Measurements from ENCODE around the gene LAMTOR5. TPM values are rescaled to one million over a fixed set of nuclear protein-coding genes. Genes with fewer than 3 reads are reported as not detected.
A peak's percentile ranks its signal among the peaks of the same experiment; 100 is the strongest.

LAMTOR5 gene
- total and polyA plus RNA-seq, 7 experiments from 2014 or later = 63.3 to 238 (median 87.5) TPM

GRCh38 chr1:110430901-110431300 lies 23.4 kb upstream of the LAMTOR5 start:
- no peak overlapping the region for H3K4me3 Mint-ChIP-seq
- peaks cover 0 to 1% (median 0%) of the 10 kb centered on the region in 11 donors for H3K9me3 Mint-ChIP-seq
- H3K4me3 ChIP-seq (ENCODE audit: low read length) = no peak overlapping the region

GRCh38 chr1:110430366-110430765 lies 22.9 kb upstream of the LAMTOR5 start:
- Mint-ChIP-seq H3K27me3 (peaks cover 6 to 30% (median 18%) of the 10 kb centered on the region in 5 donors), H3K27ac (no peak overlapping the region), H3K4me1 (peaks cover 0 to 4% (median 0%) of the 10 kb centered on the region in 7 donors), H3K9me3 (peaks cover 0 to 1% (median 0%) of the 10 kb centered on the region in 11 donors), H3K36me3 (no peaks in the 10 kb centered on the region), H3K4me3 (no peak overlapping the region)
- POLR2A ChIA-PET = no interaction called here
- Histone ChIP-seq H3K27me3 (ENCODE audit: control insufficient read depth in 2 of 2, insufficient read depth in 2 of 2, low read length in 2 of 2) (no peaks in the 10 kb centered on the region), H3K36me3 (ENCODE audit: control insufficient read depth in 2 of 3, insufficient read depth in 3 of 3, low read length in 3 of 3) (no peaks in the 10 kb centered on the region), H3K4me3 (ENCODE audit: low read length) (no peak overlapping the region), H3K4me1 (ENCODE audit: control insufficient read depth in 2 of 2, insufficient read depth in 2 of 2, low read length in 2 of 2) (no peaks in the 10 kb centered on the region), H3K27ac (ENCODE audit: low read depth, low read length) (no peak overlapping the region), H3K9me3 (ENCODE audit: control insufficient read depth in 2 of 3, low read length in 3 of 3) (no peaks in the 10 kb centered on the region)
- CTCF ChIA-PET = no interaction called here
- no peak for ATAC-seq
- no peak for DNase-seq
- intact Hi-C loops (cut with micrococcal nuclease) = no loop called here

More at GRCh38 chr1:110430901-110431300, 23.4 kb upstream of the LAMTOR5 start:
- Histone ChIP-seq H3K4me1 (ENCODE audit: control insufficient read depth in 2 of 2, insufficient read depth in 2 of 2, low read length in 2 of 2) (no peaks in the 10 kb centered on the region), H3K36me3 (ENCODE audit: control insufficient read depth in 2 of 3, insufficient read depth in 3 of 3, low read length in 3 of 3) (no peaks in the 10 kb centered on the region), H3K9me3 (ENCODE audit: control insufficient read depth in 2 of 3, low read length in 3 of 3) (no peaks in the 10 kb centered on the region), H3K27ac (ENCODE audit: low read depth, low read length) (no peak overlapping the region), H3K27me3 (ENCODE audit: control insufficient read depth in 2 of 2, insufficient read depth in 2 of 2, low read length in 2 of 2) (no peaks in the 10 kb centered on the region)
- Mint-ChIP-seq H3K27me3 (peaks cover 6 to 30% (median 18%) of the 10 kb centered on the region in 5 donors), H3K4me1 (peaks cover 0 to 4% (median 0%) of the 10 kb centered on the region in 7 donors), H3K36me3 (no peaks in the 10 kb centered on the region), H3K27ac (no peak overlapping the region)
- POLR2A ChIA-PET = no interaction called here
- intact Hi-C loops (cut with micrococcal nuclease) = no loop called here
- DNase-seq (no peak), ATAC-seq (no peak)
- CTCF ChIA-PET = no interaction called here

GRCh38 chr1:110428946-110429345 lies 21.5 kb upstream of the LAMTOR5 start:
- no peaks in the 10 kb centered on the region for H3K27me3 ChIP-seq (ENCODE audit: control insufficient read depth in 2 of 2, insufficient read depth in 2 of 2, low read length in 2 of 2)
- peaks cover 0 to 1% (median 0%) of the 10 kb centered on the region in 11 donors for H3K9me3 Mint-ChIP-seq
- DNase-seq (no peak), ATAC-seq (no peak)
- no peaks in the 10 kb centered on the region for H3K36me3 Mint-ChIP-seq
- no peak overlapping the region for H3K27ac ChIP-seq (ENCODE audit: low read depth, low read length)
- no peaks in the 10 kb centered on the region for H3K36me3 ChIP-seq (ENCODE audit: control insufficient read depth in 2 of 3, insufficient read depth in 3 of 3, low read length in 3 of 3)
- H3K9me3 ChIP-seq (ENCODE audit: control insufficient read depth in 2 of 3, low read length in 3 of 3) = no peaks in the 10 kb centered on the region
- POLR2A ChIA-PET = interaction anchor here (0.6 kb wide), 1 partner anchor 22 kb away, joined by 7 read pairs; no protein-coding TSS in a partner anchor
- intact Hi-C loops (cut with micrococcal nuclease) = no loop called here
- H3K4me3 ChIP-seq (ENCODE audit: low read length) = no peak overlapping the region
- H3K4me1 ChIP-seq (ENCODE audit: control insufficient read depth in 2 of 2, insufficient read depth in 2 of 2, low read length in 2 of 2) = no peaks in the 10 kb centered on the region
- H3K4me3 Mint-ChIP-seq = no peak overlapping the region
- CTCF ChIA-PET = interaction anchor here (0.7 kb wide), 1 partner anchor 375 kb away, joined by 5 read pairs; no protein-coding TSS in a partner anchor
- H3K27me3 Mint-ChIP-seq = peaks cover 6 to 29% (median 20%) of the 10 kb centered on the region in 5 donors
- peaks cover 0 to 6% (median 0%) of the 10 kb centered on the region in 7 donors for H3K4me1 Mint-ChIP-seq
- no peak overlapping the region for H3K27ac Mint-ChIP-seq

GRCh38 chr1:110426854-110427253 lies 19.4 kb upstream of the LAMTOR5 start:
- Histone ChIP-seq H3K4me3 (ENCODE audit: low read length) (no peak overlapping the region), H3K27ac (ENCODE audit: low read depth, low read length) (no peak overlapping the region), H3K4me1 (ENCODE audit: control insufficient read depth in 2 of 2, insufficient read depth in 2 of 2, low read length in 2 of 2) (no peaks in the 10 kb centered on the region), H3K36me3 (ENCODE audit: control insufficient read depth in 2 of 3, insufficient read depth in 3 of 3, low read length in 3 of 3) (no peaks in the 10 kb centered on the region), H3K27me3 (ENCODE audit: control insufficient read depth in 2 of 2, insufficient read depth in 2 of 2, low read length in 2 of 2) (no peaks in the 10 kb centered on the region), H3K9me3 (ENCODE audit: control insufficient read depth in 2 of 3, low read length in 3 of 3) (no peaks in the 10 kb centered on the region)
- H3K27ac Mint-ChIP-seq = peak overlapping the region in 1 of 9 donors; percentile 21
- no peaks in the 10 kb centered on the region for H3K36me3 Mint-ChIP-seq
- no peak for ATAC-seq
- peaks cover 6 to 28% (median 19%) of the 10 kb centered on the region in 5 donors for H3K27me3 Mint-ChIP-seq
- POLR2A ChIA-PET = no interaction called here
- H3K9me3 Mint-ChIP-seq = peaks cover 0 to 1% (median 0%) of the 10 kb centered on the region in 11 donors
- peaks cover 0 to 7% (median 0%) of the 10 kb centered on the region in 7 donors for H3K4me1 Mint-ChIP-seq
- no peak for DNase-seq
- no peak overlapping the region for H3K4me3 Mint-ChIP-seq
- intact Hi-C loops (cut with micrococcal nuclease) = no loop called here
- CTCF ChIA-PET = no interaction called here

- Histone ChIP-seq H3K27ac (ENCODE audit: low read depth, low read length) (no peak overlapping the region), H3K9me3 (ENCODE audit: control insufficient read depth in 2 of 3, low read length in 3 of 3) (no peaks in the 10 kb centered on the region), H3K36me3 (ENCODE audit: control insufficient read depth in 2 of 3, insufficient read depth in 3 of 3, low read length in 3 of 3) (no peaks in the 10 kb centered on the region), H3K27me3 (ENCODE audit: control insufficient read depth in 2 of 2, insufficient read depth in 2 of 2, low read length in 2 of 2) (no peaks in the 10 kb centered on the region), H3K4me3 (ENCODE audit: low read length) (no peak overlapping the region), H3K4me1 (ENCODE audit: control insufficient read depth in 2 of 2, insufficient read depth in 2 of 2, low read length in 2 of 2) (no peaks in the 10 kb centered on the region)
- ATAC-seq = no peak
- Mint-ChIP-seq H3K4me1 (peaks cover 0 to 13% (median 0%) of the 10 kb centered on the region in 7 donors), H3K27ac (peak overlapping the region in 1 of 9 donors; percentile 17), H3K36me3 (no peaks in the 10 kb centered on the region), H3K9me3 (peaks cover 0 to 4% (median 0%) of the 10 kb centered on the region in 11 donors), H3K4me3 (no peak overlapping the region), H3K27me3 (peaks cover 1 to 19% (median 12%) of the 10 kb centered on the region in 5 donors)
- no peak for DNase-seq
- ChIA-PET POLR2A (no interaction called here), CTCF (no interaction called here)
- intact Hi-C loops (cut with micrococcal nuclease) = no loop called here
These were observed 18.2 kb upstream of the LAMTOR5 start for GRCh38 chr1:110425612-110426152.

GRCh38 chr1:110424699-110425611 lies 17.5 kb upstream of the LAMTOR5 start:
- CTCF ChIA-PET = no interaction called here
- H3K27ac Mint-ChIP-seq = peak overlapping the region in 1 of 9 donors; percentile 17
- Histone ChIP-seq H3K36me3 (ENCODE audit: control insufficient read depth in 2 of 3, insufficient read depth in 3 of 3, low read length in 3 of 3) (no peaks in the 10 kb centered on the region), H3K27ac (ENCODE audit: low read depth, low read length) (no peak overlapping the region), H3K4me1 (ENCODE audit: control insufficient read depth in 2 of 2, insufficient read depth in 2 of 2, low read length in 2 of 2) (no peaks in the 10 kb centered on the region), H3K9me3 (ENCODE audit: control insufficient read depth in 2 of 3, low read length in 3 of 3) (no peaks in the 10 kb centered on the region), H3K4me3 (ENCODE audit: low read length) (no peak overlapping the region), H3K27me3 (ENCODE audit: control insufficient read depth in 2 of 2, insufficient read depth in 2 of 2, low read length in 2 of 2) (no peaks in the 10 kb centered on the region)
- intact Hi-C loops (cut with micrococcal nuclease) = no loop called here
- no peak for DNase-seq
- peaks cover 0 to 4% (median 0%) of the 10 kb centered on the region in 11 donors for H3K9me3 Mint-ChIP-seq
- H3K36me3 Mint-ChIP-seq = no peaks in the 10 kb centered on the region
- H3K4me1 Mint-ChIP-seq = peaks cover 0 to 13% (median 0%) of the 10 kb centered on the region in 7 donors
- no peak overlapping the region for H3K4me3 Mint-ChIP-seq
- peaks cover 0 to 15% (median 6%) of the 10 kb centered on the region in 5 donors for H3K27me3 Mint-ChIP-seq
- no peak for ATAC-seq
- POLR2A ChIA-PET = no interaction called here
